Testis (tissue), 3 donors: ENCODE measurements around the gene EFCAB13. TPM values are rescaled to one million over a fixed set of nuclear protein-coding genes. Genes with fewer than 3 reads are reported as not detected.

ENCODE experiments used
- DNase-seq: peaks from one replicate; pipeline ENCODE4 v3.0.0-alpha.2; 2019
- H3K27ac ChIP-seq, 2 donors: fragments of 200-600 bp; sonication (generic); one replicate each; pipeline ENCODE4 v1.5.1; 2019
- H3K27me3 ChIP-seq: fragments of 200-600 bp; sonication (generic); one replicate; pipeline ENCODE4 v1.5.1; 2019
- H3K36me3 ChIP-seq: fragments of 200-600 bp; sonication (generic); one replicate; pipeline ENCODE4 v1.5.1; 2017; ENCODE audit warnings: low read depth; ENCODE audit errors: missing control alignments
- H3K4me1 ChIP-seq: fragments of 200-600 bp; sonication (generic); one replicate; pipeline ENCODE4 v1.5.1; 2019
- H3K4me3 ChIP-seq, 2 donors: fragments of 200-600 bp; sonication (generic); one replicate each; pipeline ENCODE4 v1.5.1; 2017 to 2019
- H3K9me3 ChIP-seq: fragments of 200-600 bp; sonication (generic); one replicate; pipeline ENCODE4 v1.5.1; 2017
- CTCF ChIP-seq, 3 experiments: fragments of 450-650 bp in 2 of 3; fragments of 200-600 bp in 1 of 3; sonication (generic) in 1 of 3; IDR thresholded peaks; one replicate each; pipeline ENCODE4 v1.5.1; 2016 to 2019; ENCODE audit warnings: antibody characterized with exemption in 3 of 3, mild to moderate bottlenecking in 2 of 3, moderate library complexity in 1 of 3
- POLR2A ChIP-seq: fragments of 450-650 bp; IDR thresholded peaks from one replicate; pipeline ENCODE4 v1.6.1; 2017; ENCODE audit warnings: antibody characterized with exemption, mild to moderate bottlenecking, moderate library complexity
- WGBS, 2 donors: methylation state at CpG; one replicate each; pipeline ENCODE4 v1.1.5; 2018; 5-methylcytosine and 5-hydroxymethylcytosine counted together
- intact Hi-C: fragments of 100-400 bp; cut with DNase I; formaldehyde crosslinking; loops from one replicate; pipeline ENCODE4 v1.15.1; 2023; ENCODE audit warnings: low total_unique reads
- polyA plus RNA-seq: library from polyadenylated mRNA; stranded (reverse); fragments of 350-450 nt; fragmentation: Illumina TruSeq; extraction: RNeasy Lipid Tissue Mini Kit (QIAGEN cat#74804); gene quantifications from one replicate; pipeline ENCODE4 v1.2.3, GENCODE V29; 2014; ENCODE audit warnings: low read depth, low replicate concordance; ENCODE audit not compliant: insufficient read depth
- total RNA-seq, 2 donors: library from RNA; depleted of rRNA; stranded (reverse); fragments of >200 nt; gene quantifications; one replicate each; pipeline ENCODE4 v1.2.3, GENCODE V29; 2016

Gene EFCAB13
- total and polyA plus RNA-seq, 3 donors from 2014 or later = 22.9 to 37.7 (median 23.2) TPM

GRCh38 chr17:47316311-47316710, 7.4 kb upstream of the EFCAB13 start:
- no peak for DNase-seq
- Histone ChIP-seq H3K36me3 (no peaks in the 10 kb centered on the region), H3K4me1 (peaks cover 3% of the 10 kb centered on the region), H3K9me3 (no peaks in the 10 kb centered on the region), H3K27me3 (no peaks in the 10 kb centered on the region), H3K27ac (no peak overlapping the region), H3K4me3 (no peak overlapping the region)
- TF ChIP-seq CTCF (IDR thresholded peaks at IDR 0.05) (no peak), POLR2A (no peak)
- WGBS, 2 donors = 55 to 61% methylated on average over 3 of the region's 3 CpGs
- intact Hi-C loops = loop anchor here (10.0 kb wide), 1 partner anchor 82 kb away; no protein-coding TSS in a partner anchor

- 80 to 83% methylated on average over 2 of the region's 2 CpGs for WGBS, 2 donors
- Histone ChIP-seq H3K9me3 (no peaks in the 10 kb centered on the region), H3K27ac (no peak overlapping the region), H3K36me3 (no peaks in the 10 kb centered on the region), H3K4me1 (peaks cover 3% of the 10 kb centered on the region), H3K4me3 (no peak overlapping the region), H3K27me3 (no peaks in the 10 kb centered on the region)
- TF ChIP-seq POLR2A = no peak
- no peak for TF ChIP-seq CTCF (IDR thresholded peaks at IDR 0.05)
- no peak for DNase-seq
- intact Hi-C loops = loop anchor here (10.0 kb wide), 1 partner anchor 82 kb away; no protein-coding TSS in a partner anchor
These were observed 6.6 kb upstream of the EFCAB13 start for GRCh38 chr17:47317119-47317518.

GRCh38 chr17:47318197-47318918, 5.4 kb upstream of the EFCAB13 start:
- WGBS, 2 donors = 90 to 94% methylated on average over 3 of the region's 3 CpGs
- H3K36me3 ChIP-seq = no peaks in the 10 kb centered on the region
- no peaks in the 10 kb centered on the region for H3K9me3 ChIP-seq
- no peaks in the 10 kb centered on the region for H3K27me3 ChIP-seq
- intact Hi-C loops = loop anchor here (10.0 kb wide), 1 partner anchor 84 kb away; no protein-coding TSS in a partner anchor
- no peak overlapping the region for H3K27ac ChIP-seq
- no peak for DNase-seq
- TF ChIP-seq POLR2A (no peak), CTCF (IDR thresholded peaks at IDR 0.05) (no peak)
- no peak overlapping the region for H3K4me3 ChIP-seq
- H3K4me1 ChIP-seq = peaks cover 3% of the 10 kb centered on the region

GRCh38 chr17:47320879-47321502, 2.8 kb upstream of the EFCAB13 start:
- H3K9me3 ChIP-seq = no peaks in the 10 kb centered on the region
- H3K27ac ChIP-seq = no peak overlapping the region
- no peak for DNase-seq
- H3K4me3 ChIP-seq = no peak overlapping the region
- H3K36me3 ChIP-seq = no peaks in the 10 kb centered on the region
- H3K27me3 ChIP-seq = no peaks in the 10 kb centered on the region
- WGBS, 2 donors = 75 to 86% methylated on average over 5 of the region's 5 CpGs
- H3K4me1 ChIP-seq = no peaks in the 10 kb centered on the region
- TF ChIP-seq CTCF (IDR thresholded peaks at IDR 0.05) (no peak), POLR2A (no peak)
- intact Hi-C loops = no loop called here
